HUES6 (cell line): ENCODE results near the gene AMBRA1.

Source experiments
- H3K27ac ChIP-seq: 2 replicates; pipeline ENCODE4 v1.7.0; 2013; ENCODE audit warnings: low read depth, mild to moderate bottlenecking, low read length, inconsistent platforms
- H3K27me3 ChIP-seq: 2 replicates; pipeline ENCODE4 v1.6.1; 2013; ENCODE audit warnings: low read length; ENCODE audit not compliant: control insufficient read depth, insufficient read depth
- H3K36me3 ChIP-seq: 2 replicates; pipeline ENCODE4 v1.6.1; 2013; ENCODE audit warnings: low read length; ENCODE audit not compliant: control insufficient read depth, insufficient read depth
- H3K4me1 ChIP-seq: 2 replicates; pipeline ENCODE4 v1.6.1; 2013; ENCODE audit warnings: low read length; ENCODE audit not compliant: control insufficient read depth, insufficient read depth
- H3K4me3 ChIP-seq: 2 replicates; pipeline ENCODE4 v1.5.1; 2013; ENCODE audit warnings: low read depth, low read length
- H3K9ac ChIP-seq: one replicate; pipeline ENCODE4 v1.6.1; 2013; ENCODE audit warnings: mild to moderate bottlenecking, low read length
- H3K9me3 ChIP-seq: 2 replicates; pipeline ENCODE4 v1.6.1; 2013; ENCODE audit warnings: low read depth, low read length; ENCODE audit not compliant: control insufficient read depth, insufficient read depth

AMBRA1 gene

DNA sequence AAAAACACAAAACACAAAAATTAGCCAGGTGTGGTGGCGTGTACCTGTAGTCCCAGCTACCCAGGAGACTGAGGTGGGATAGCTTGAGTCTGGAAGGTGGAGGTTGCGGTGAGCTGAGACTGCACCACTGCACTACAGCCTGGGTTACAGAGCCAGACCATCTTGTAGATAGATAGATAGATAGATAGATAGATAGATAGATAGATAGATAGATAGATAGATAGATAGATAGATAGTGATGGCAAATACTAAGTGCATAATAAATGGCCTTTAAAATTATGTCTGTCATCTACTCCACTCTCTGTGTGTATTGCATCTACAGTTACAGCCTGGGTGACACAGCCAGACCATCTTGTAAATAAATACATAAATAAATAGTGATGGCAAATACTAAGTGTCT, 146.3 kb downstream of the AMBRA1 start:
- H3K9ac ChIP-seq: no peak overlapping the region
- no peaks in the 10 kb centered on the region for H3K27me3 ChIP-seq
- peaks cover 8% of the 10 kb centered on the region for H3K36me3 ChIP-seq
- no peak overlapping the region for H3K4me3 ChIP-seq
- H3K4me1 ChIP-seq: peaks cover 18% of the 10 kb centered on the region
- no peak overlapping the region for H3K27ac ChIP-seq
- no peaks in the 10 kb centered on the region for H3K9me3 ChIP-seq

DNA sequence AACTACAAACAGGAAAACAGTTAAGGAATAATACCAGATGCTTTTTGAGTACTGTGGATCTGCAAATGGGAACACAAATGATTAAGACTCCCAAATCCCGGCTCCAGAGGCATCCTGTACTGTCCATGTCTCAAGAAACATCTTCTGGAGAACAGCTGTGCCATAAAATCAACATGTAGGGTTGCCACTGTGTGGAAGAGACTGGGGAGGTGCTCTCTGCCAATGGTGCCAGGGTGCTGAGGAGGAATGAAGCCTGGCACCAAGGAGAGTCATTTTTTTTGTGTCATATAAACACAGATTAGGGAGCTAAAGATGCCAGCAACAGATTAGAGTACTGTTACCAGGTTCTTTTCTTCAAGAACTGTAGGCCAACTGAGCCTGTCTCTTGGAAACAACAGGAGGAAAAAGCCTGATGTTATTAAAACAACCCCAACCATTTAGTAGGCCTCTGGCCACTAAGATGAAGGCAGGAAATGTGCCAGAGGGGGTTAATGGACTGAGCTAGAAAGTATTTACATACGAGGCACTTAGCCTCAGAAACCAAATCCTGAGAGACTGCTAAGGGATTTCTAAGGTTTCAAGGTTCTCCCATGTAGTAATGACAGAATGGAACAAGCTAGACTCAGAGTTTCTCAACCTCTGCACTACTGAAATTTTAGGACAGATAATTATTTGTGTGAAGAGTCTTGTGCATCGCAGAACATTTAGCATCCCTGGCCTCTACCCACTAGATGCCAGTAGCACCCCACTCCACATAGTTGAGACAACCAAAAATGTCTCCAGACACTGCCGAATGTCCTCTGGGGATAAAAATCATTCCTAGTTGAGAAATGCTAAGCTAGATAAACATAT, 147.7 kb downstream of the AMBRA1 start:
- Histone ChIP-seq H3K4me1 (peaks cover 14% of the 10 kb centered on the region), H3K27ac (no peak overlapping the region), H3K4me3 (no peak overlapping the region), H3K36me3 (peaks cover 18% of the 10 kb centered on the region), H3K9me3 (no peaks in the 10 kb centered on the region), H3K9ac (no peak overlapping the region), H3K27me3 (no peaks in the 10 kb centered on the region)

DNA sequence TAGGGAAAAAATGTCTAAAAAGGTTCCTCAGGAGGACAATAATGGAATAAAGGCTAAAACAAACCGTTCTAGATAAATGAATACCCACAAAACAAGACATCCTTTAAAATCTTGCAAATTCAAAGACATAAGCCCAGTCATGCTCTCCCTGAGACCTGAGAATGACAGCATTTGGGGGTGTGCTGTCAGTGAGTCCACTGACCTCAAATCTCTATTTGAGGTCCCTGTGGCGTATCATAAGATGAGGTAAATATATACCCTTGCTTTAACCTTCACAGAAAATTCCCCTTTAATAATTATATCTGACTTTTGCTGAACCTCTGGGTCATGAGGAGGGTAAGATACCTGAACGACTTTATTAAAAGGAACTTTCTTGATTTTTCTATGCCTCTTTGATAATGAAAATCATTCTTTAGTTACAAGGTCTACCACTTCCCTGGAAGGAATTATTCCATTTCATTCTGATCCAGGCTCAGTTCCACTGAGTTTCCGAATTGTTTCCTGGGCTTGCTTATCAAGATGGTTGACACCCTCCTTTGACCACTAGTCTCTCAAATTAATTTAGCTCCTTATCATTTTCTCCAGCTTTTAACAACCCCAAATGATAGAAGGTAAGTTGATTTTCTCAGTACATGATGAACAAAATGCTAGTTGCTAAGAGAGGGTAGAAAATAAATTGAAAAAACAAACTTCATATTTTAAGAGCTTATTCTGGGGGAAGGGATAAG, 148.5 kb downstream of the AMBRA1 start:
- H3K36me3 ChIP-seq: peaks cover 18% of the 10 kb centered on the region
- no peak overlapping the region for H3K27ac ChIP-seq
- H3K9me3 ChIP-seq: no peaks in the 10 kb centered on the region
- H3K4me1 ChIP-seq: peaks cover 14% of the 10 kb centered on the region
- H3K4me3 ChIP-seq: no peak overlapping the region
- H3K27me3 ChIP-seq: no peaks in the 10 kb centered on the region
- H3K9ac ChIP-seq: no peak overlapping the region

DNA sequence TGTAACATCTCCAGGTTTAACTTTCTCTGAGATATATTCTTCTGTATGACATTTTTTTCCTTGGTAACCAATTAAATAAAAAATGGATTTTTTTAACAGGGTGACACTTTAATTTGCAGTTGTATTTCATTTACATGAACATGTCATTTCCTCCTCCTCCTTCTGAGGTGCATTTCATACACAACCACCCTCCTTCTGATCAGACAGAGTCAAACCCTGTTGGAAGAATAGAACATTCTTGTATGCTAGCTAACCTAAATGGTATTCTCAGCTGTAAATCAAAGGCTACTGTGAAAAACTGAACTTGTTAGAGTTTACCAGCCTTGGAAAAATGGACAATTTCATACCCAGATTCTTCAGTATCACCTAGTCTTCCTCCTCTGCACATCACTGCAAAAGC, 149.5 kb downstream of the AMBRA1 start:
- no peak overlapping the region for H3K27ac ChIP-seq
- H3K9ac ChIP-seq: no peak overlapping the region
- no peaks in the 10 kb centered on the region for H3K9me3 ChIP-seq
- H3K27me3 ChIP-seq: no peaks in the 10 kb centered on the region
- no peak overlapping the region for H3K4me3 ChIP-seq
- peaks cover 14% of the 10 kb centered on the region for H3K4me1 ChIP-seq
- H3K36me3 ChIP-seq: peaks cover 18% of the 10 kb centered on the region

DNA sequence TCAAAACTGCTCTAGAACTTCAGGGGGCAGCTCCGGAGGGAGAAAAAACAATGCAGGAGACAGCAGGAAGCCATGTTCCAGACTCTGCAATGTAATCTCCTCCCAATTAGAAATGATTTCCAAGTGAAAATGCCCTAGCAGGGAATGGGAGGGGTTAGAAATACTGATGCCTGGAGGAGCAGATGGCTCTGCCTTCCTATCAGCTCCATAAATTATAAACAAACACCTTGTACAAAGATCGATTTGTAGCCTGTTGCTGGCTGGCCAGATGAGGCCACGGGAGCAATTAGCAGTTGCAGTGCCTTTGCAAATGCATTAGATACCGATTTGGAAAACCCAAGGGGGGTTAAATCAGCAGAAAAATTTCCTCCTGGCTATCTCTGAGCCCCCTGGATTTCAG, 155.6 kb downstream of the AMBRA1 start:
- peaks cover 36% of the 10 kb centered on the region for H3K4me1 ChIP-seq
- H3K27me3 ChIP-seq: no peaks in the 10 kb centered on the region
- H3K4me3 ChIP-seq: no peak overlapping the region
- no peaks in the 10 kb centered on the region for H3K9me3 ChIP-seq
- H3K9ac ChIP-seq: no peak overlapping the region
- no peak overlapping the region for H3K27ac ChIP-seq
- H3K36me3 ChIP-seq: peaks cover 27% of the 10 kb centered on the region

DNA sequence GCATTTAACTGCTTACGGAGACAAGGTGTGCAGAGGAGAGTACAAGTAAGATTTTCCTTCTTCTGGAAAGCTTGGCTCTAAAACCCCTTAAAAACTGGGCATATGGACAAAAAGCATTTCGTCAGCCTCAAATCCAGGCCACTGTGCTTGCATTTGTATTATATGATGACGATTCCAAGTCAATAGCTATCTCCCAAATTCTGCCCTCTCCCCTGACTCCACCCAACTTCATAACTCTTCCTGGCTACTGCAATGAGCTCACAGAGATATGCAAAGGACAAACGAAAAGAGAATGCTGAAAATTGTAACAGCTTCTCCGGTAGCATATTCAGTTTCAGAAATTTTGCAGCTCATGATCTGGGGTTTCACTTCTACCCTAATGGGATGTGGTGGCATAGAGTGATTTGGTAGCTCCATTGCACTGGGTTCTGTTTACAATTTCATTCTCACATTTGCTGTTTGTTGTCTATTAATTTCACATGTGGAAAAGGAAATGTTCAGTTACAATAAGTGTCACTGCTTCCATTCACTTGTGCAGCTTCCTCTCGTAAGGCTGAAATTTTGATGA, 156.6 kb downstream of the AMBRA1 start:
- no peaks in the 10 kb centered on the region for H3K9me3 ChIP-seq
- H3K27me3 ChIP-seq: no peaks in the 10 kb centered on the region
- peaks cover 30% of the 10 kb centered on the region for H3K36me3 ChIP-seq
- H3K27ac ChIP-seq: no peak overlapping the region
- no peak overlapping the region for H3K4me3 ChIP-seq
- peaks cover 36% of the 10 kb centered on the region for H3K4me1 ChIP-seq
- no peak overlapping the region for H3K9ac ChIP-seq

DNA sequence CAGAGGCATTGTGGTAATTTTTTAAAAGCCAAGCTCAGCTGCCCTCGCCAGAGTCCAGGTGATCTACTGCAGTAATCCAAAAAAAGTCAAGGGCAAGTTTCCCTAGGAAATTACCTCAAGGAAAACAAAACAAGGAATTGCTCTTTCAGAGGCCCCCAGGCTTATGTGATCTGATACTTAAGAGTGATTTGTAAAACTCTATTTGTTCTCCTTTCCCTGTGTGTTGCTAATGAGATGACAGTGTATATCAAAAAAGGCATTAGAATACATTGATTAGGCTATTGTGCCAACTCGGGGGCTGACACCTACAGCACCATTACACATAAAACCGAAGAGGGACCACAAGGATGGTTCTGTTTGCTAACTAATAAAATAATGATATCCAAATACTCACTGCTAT, 157.7 kb downstream of the AMBRA1 start:
- H3K27me3 ChIP-seq: no peaks in the 10 kb centered on the region
- no peak overlapping the region for H3K27ac ChIP-seq
- H3K36me3 ChIP-seq: peaks cover 30% of the 10 kb centered on the region
- H3K4me1 ChIP-seq: peaks cover 36% of the 10 kb centered on the region
- H3K9me3 ChIP-seq: no peaks in the 10 kb centered on the region
- 0 out of 2 replicates have a peak overlapping the region, but pooled peaks have one; percentile 7 for H3K4me3 ChIP-seq
- no peak overlapping the region for H3K9ac ChIP-seq

DNA sequence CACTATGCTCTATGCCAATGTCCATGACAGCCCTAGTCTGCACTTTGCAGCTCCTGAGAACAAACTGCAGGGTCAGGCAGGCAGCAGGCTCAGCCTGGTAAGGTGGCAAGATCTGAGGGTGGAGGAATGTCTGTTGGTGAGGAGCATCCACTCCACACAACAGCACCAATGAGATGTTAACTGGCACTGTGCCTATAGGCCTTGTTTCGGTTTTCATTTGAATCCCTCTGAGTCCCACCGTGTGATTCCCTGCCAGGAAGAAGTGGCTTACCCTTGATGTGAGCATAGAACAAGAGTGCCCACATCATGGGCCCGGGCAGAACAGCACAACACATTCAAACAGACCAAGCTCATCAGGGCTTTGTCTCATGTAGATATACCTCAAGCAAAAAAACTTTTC, 158.1 kb downstream of the AMBRA1 start:
- no peak overlapping the region for H3K27ac ChIP-seq
- H3K4me1 ChIP-seq: peaks cover 36% of the 10 kb centered on the region
- no peak overlapping the region for H3K9ac ChIP-seq
- peaks cover 34% of the 10 kb centered on the region for H3K36me3 ChIP-seq
- no peaks in the 10 kb centered on the region for H3K9me3 ChIP-seq
- H3K4me3 ChIP-seq: 0 out of 2 replicates have a peak overlapping the region, but pooled peaks have one; percentile 7
- no peaks in the 10 kb centered on the region for H3K27me3 ChIP-seq

DNA sequence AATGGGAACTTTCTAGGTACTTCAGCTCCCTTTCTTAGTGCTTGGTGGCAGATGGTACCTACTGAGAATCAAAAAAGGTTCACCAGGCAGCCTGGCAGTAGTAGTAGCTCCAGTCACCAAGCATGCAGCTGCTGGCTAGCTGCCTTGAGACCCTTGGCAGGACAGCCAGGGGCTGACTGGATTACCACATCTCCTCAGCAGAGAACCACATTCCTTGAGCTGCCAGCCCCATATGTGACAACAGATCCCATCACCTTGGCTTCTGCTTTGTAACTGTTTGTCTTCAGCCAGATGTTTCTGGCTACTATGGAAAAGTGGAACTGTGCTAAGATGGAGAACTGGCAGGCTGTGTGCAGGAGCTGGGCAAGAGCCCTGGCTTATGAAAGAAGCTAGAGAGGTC, 162.6 kb downstream of the AMBRA1 start:
- H3K27ac ChIP-seq: no peak overlapping the region
- no peaks in the 10 kb centered on the region for H3K9me3 ChIP-seq
- peaks cover 22% of the 10 kb centered on the region for H3K4me1 ChIP-seq
- no peak overlapping the region for H3K4me3 ChIP-seq
- peaks cover 35% of the 10 kb centered on the region for H3K36me3 ChIP-seq
- H3K27me3 ChIP-seq: no peaks in the 10 kb centered on the region
- no peak overlapping the region for H3K9ac ChIP-seq

DNA sequence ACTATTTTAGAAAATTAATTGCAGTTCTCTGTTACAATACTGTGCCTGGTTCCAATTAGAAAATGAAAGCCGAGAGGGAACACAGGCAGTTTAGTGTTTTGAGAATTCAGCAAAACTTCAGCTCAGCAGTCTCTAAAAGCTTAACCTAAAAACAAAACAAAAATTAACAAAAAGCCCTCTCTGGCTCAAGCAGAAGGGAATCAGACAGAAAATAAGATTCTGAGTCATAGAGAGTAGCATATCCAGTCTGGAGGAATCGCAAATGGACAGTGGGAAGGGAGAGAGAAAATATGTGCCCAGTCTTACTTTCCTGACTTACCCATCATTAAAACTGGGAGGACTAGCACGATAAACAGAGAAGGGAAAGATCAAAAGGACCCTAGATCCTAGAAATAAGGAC, 164.1 kb downstream of the AMBRA1 start:
- Histone ChIP-seq H3K4me1 (peaks cover 12% of the 10 kb centered on the region), H3K27ac (no peak overlapping the region), H3K9ac (no peak overlapping the region), H3K27me3 (no peaks in the 10 kb centered on the region), H3K36me3 (peaks cover 33% of the 10 kb centered on the region), H3K4me3 (no peak overlapping the region), H3K9me3 (no peaks in the 10 kb centered on the region)

DNA sequence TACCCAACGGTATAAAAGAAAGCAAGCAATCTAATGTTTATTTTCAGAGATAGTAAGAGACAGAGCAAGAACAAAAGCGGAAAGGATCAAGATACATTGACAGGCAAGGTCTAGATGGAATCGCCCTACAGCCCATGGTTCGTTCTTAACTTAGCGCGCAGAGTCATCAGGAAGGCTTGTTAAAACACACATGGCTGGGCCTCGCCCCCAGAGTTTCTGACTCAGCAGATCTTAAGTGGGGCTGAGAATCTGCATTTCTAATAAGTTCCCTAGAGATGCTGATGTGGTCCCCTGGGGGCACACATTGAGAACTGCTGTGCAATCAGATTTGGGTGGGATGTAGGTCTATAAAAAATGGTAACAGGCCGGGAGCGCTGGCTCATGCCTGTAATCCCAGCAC, 166.5 kb downstream of the AMBRA1 start:
- no peaks in the 10 kb centered on the region for H3K9me3 ChIP-seq
- no peak overlapping the region for H3K4me3 ChIP-seq
- no peak overlapping the region for H3K9ac ChIP-seq
- H3K27ac ChIP-seq: no peak overlapping the region
- peaks cover 12% of the 10 kb centered on the region for H3K4me1 ChIP-seq
- no peaks in the 10 kb centered on the region for H3K27me3 ChIP-seq
- H3K36me3 ChIP-seq: peaks cover 17% of the 10 kb centered on the region
